Stimulated activated CD4-positive, alpha-beta T cell treated with anti-CD3 and anti-CD28 coated beads, Interleukin-2, amount 100 ng/mL, for 4 hours (primary cell): Measurements from ENCODE around the gene CLTRN.
"Not testable (repeated sequence)": the region's sequence is repeated elsewhere in the genome, so short reads cannot be mapped to it uniquely, and the experiment has no call there.

Source experiments
- DNase-seq: peaks from one replicate; pipeline ENCODE4 v3.0.0-alpha.2; 2020; ENCODE audit warnings: low read depth

The CLTRN gene

DNA sequence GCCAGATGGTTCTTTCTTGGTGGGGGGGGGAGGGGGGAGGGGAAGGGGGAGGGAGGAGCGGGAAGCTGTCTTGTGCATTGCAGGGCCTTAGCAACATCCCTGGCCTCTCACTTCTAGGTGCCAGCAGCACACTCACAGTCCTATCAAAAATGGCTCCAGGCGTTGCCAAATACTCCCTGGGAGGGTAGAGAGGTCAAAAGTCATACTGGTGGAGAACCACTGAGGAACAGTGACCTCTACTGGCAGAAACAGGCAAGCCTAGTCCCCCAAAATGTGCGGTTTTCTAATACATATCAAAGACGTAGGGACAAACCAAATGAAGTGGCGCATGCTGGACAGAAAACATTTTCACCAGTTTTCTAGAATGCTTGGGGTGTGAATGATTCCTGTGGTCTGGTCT lies 17.1 kb downstream of the CLTRN start:
- not testable (repeated sequence) for DNase-seq

DNA sequence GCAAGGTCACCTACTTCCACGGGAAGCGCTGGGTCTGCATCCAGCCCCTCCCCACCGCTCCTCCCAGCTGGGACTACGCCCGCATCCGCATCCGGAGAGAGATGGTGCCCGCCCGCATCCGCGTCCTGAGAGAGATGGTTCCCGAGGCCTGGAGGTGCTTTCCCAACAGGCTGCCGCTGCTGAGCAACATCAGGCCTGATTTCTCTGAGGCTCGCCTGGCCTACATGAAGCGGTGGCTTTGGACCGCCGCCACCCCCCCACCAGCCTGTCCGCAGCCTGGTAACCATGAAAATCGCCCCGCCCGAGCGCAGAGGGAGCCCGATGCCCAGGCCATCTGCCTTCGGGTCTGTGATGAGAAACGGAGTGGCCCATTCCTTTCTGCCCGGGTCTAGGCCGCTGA lies 18.1 kb downstream of the CLTRN start:
- DNase-seq = no peak

DNA sequence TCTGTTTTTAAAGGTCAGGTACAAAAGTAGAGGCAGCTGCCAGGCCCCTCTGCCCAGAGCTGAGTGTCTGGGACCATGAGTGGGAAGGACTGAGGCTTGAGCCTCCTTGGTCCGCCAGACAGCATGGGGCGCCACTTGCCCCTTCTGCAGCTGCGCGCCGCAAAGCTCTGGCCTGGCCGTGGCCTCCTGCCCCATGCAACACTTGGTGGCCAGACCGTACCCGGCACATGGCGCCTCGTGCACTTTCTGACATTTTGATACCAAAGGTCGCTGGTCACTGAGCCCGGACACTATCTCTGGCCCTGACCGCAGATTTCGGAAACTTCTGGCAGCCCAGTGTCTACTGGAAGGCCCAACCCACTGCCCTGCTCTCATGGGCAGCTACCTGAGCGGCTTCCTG lies 18.6 kb downstream of the CLTRN start:
- DNase-seq = no peak

DNA sequence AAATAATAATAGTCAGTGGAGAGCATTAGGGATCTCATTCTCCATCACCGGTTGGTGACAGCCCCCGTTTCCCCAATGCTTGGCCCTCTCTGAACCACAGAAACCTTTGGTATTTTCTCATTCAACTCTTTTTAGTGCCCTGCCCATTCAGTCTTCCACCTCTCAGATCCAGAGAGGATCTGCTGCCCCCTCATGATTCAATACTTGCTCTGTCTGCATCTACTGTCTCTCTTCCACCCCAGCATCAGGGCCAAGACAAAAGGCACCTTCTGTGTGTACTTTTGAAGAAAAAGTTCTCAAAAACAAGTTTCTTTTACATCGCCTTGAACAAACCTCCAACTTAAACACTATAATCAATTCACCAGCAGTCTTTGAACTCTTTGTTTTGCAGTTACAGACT lies 19.3 kb downstream of the CLTRN start:
- no peak for DNase-seq

DNA sequence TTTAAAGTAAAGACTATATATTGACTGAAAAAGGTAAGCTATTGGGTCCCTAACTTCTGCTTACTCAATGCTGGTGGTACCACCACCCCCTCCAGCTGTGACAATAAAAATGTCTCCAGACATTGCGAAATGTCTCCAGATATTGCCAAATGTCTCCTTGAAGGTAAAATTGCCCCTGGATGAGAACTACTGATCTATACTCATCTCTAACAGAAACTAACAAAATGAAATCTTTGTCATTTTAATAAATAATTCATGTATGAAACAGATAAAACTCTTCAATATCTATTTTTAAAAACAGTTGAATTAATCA lies 20.1 kb downstream of the CLTRN start:
- DNase-seq = no peak

DNA sequence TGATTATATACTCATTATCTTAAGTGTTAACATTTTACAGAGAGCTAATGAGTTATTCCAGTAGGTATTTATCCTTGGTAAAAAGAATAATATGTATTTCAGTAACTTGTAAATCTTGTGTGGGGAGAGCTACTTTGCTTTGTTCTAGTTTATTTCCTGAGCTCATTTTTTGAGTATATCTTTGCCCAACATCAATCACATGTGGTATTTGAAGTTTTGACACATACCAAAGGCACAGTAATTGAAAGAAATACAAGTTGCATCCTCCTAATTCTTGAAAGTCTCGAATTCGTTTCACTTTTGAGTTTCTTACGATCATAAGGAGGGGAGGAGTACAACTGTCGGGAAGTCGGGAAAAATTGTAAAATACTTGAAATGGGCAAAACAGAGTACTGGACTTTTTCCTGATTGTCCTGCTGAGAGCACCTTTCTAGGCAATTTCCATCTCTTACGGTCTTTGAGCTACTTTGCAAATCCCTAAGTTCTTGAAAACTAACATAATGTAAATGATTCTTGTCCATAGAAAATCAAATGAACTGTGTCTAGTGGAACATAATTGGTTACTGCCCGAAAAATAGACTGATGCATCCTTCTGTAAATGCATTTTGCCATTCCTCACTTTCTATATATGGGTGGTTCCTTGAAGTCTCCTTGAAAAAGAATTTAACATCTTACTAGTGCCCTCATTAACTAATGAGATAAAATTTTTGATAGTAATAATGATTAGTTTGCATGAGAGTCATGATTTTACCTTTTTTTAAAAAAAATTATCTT lies 20.6 kb downstream of the CLTRN start:
- DNase-seq = no peak

DNA sequence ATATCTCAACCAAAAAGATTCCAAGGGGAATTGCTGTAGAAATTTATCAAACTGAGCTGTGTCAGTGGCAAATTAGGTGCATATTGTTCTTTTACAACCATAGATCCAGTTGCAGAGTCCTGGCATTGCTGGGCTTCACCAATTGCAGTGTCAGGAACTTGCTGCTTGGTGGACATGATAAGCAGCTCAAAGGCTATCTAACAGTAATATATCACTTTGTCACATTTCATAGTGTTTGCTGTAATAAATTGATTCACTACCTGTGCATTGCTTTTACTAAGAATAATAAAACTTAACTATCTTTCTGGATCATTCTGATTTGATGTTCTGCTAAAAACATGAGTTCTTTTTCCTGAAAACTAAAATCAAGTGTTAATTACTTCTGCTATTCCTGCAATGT lies 33.0 kb downstream of the CLTRN start:
- DNase-seq = no peak

DNA sequence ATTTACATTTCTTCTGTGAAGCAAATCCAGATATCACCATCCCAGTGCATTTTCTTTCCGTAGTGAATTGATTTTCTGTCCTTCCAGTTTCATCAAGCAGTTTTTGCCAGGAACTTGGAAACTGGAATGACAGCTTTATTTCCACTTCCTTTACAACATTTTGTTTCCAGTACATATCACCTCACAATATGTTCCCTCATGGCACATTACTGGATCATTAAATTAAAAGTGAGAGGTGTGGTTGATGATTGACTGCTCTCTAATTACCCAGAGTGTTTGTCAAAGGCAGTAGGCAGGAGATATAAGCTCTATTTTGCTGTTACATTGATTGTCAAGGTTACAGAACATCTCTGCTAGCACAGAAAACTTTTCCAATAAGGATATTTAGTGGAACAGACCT lies 41.6 kb downstream of the CLTRN start:
- no peak for DNase-seq

DNA sequence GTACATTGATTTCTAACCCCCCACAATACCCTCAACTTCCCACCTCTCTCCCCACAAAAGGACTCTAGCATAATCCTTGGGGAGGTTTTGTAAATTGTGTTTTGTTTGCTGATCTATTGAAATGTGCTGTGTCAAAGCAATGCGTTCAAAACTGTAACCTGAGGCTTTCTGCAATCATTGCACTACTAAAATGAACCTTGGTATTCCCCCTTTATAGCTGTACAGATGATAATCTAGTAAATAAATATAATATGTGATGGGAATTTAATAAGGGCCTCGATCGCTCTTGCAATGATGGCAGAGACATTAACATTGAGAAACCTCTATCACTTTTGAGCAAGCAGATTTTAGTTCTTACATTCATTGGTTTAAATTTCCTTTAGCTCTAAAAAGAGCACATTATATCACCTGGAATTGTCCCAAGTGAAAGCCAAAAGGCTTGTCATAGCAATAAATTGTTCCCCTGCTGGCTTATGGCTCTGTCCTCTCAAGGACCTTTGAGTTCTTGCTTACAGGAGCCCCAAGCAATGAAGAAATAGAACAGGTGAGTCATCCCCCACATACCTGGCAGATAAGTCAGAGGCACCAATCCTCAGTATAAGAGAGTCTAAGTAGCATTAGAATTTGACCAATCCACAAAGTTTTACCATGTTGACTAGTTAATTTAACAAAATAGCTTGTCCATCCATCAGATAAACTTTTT lies 45.4 kb downstream of the CLTRN start:
- DNase-seq = no peak

DNA sequence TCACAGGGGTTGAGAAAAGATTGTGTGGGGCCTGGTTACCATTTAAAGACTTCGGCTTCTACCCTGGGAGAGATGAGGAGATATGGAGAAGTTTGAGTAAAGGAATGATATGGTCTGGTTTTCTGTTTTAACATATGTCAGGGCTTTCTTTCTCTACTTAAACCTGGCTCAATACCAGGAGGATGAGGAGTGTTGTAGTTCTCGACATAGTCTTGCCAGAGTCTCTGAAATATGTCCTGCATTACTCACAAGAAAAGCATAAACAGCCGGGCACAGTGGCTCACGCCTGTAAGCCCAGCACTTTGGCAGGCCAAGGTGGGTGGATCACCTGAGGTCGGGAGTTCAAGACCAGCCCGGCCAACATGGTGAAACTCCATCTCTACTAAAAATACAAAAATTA lies 47.5 kb downstream of the CLTRN start:
- no peak for DNase-seq

DNA sequence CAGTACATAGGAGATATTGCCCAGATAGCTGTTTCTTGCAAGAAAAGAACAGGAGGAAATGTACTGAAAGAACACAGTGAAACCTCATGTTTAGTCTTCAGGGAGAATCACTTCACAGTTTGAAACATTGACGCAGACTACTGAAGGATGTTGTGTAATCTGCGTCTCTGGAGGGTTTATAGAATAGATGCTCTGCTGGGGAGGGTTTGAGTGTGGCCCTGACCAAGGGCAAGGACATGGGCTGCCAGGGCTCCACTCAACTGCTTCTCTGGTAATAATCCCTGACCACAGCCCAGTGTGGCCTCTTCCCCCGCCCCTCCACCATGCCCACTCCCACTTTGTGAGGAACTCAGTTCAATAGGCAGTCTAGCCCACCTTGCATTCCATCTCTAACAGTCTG lies 48.1 kb downstream of the CLTRN start:
- no peak for DNase-seq

DNA sequence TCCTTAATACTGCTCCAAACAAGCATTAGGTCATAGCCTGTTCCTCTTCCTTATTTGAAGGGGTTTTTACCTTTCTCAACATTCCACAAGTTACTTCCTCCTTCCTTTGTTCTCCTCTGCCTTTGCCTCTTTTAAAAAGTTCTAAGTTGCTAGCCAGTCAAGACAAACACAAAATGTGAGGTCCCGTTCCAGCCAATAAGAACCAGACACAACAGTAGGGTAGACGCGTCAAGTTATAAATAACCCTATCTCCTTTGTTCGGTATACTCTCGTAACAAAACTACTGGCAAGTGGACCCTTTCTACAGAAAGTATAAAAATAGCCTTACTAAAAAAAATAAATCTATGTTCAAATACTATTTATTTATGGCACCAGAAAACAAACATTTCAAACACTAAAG lies 57.5 kb downstream of the CLTRN start:
- DNase-seq = no peak

DNA sequence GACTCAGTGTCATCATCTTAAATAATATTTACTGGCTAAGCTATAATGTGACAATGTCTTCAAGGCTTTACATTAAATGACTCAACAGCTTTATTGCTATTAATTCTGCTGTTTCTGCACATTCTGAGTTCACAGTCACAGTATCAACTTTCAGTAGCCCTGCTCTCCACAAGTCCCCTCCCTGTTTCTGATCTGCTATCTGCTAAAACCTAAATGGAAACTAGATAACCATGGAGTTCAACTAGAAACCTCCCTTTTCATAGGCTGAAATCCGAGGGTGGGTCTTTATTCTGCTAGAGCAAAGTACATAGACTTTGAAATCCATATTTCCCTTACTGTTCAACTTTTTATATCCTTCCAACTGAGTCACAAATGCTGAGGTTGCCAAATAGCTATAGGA lies 58.5 kb downstream of the CLTRN start:
- DNase-seq = no peak

DNA sequence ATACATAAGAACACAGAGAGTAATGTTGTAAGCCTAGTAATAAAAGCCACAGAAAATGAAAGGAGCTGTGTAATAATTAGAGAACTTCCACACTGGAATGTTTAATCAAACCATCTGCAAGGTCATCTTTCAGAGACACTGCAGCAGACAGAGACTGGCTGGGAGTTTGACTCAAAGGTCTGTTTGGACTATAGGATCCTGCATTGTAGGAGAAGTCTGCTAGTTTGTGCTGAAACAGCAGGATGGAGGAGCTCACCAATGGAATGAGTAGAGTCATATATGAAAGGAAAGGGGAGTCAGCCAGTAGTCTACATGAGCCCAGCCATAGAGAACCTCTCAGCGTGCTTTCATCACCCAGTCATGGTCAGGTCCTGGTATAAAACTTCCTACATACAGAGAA lies 59.4 kb downstream of the CLTRN start:
- DNase-seq = no peak

DNA sequence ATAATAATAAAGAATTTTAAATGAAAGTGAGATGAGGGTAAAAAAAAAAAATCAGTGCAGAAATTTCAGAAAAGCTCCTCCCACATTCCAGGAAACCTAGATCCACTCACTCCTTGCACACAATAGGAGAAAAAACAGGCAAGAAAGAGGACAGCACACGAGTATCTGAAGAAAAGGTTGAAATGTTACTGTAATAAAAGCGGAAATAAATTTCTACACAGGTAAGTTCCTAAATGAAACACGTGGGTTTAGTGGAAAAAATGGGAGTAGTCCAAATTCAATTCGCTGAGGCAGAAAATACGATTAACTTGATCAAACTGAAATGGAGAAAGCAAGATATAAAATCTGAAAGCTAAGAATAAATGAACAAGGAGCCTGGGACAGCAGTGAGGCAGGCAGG lies 61.8 kb downstream of the CLTRN start:
- DNase-seq = no peak

DNA sequence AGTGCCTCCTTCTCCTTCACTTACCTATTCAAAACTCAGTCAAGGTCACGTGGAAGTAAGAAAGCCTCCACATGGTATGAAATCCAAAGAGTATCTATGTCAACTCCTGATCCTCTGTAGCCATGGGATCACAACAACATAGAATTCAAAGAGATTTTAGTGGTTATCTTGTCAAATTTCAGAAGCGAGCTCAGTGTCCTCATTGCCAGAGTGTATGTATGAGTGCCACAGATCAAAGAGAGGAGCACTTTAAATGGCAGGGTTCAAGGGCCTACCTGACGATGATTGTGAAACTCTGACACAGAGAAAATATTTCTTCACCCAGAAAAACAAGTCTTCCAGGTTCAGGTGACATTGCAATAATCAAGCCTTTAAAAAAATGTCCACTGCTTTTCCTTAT lies 62.7 kb downstream of the CLTRN start:
- DNase-seq = no peak

DNA sequence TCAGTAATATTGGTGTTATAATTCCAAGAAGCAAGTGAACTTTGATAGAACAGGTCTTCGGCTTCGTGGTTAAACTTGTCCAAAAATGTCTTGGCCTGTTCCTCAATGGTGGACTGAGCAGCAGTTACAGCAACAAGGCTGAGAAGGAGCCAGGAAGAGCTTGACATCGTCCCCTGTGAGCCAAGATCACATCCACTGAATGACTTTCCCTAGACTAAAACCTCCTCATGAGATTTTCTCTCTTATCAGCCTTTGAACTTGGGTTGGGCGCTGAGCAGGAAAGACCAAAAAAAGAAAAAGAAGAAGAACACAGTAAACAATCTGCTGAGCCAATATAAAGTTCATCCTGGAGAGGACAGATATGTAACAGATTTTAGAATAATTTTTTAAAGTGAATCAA lies 63.9 kb downstream of the CLTRN start, which contains the start of gene ACE2:
ACE2 (minus strand) TSS at position 216 of the 400 bp plus-strand sequence; CDS start at position 167, 49 bp downstream.
- DNase-seq = no peak

DNA sequence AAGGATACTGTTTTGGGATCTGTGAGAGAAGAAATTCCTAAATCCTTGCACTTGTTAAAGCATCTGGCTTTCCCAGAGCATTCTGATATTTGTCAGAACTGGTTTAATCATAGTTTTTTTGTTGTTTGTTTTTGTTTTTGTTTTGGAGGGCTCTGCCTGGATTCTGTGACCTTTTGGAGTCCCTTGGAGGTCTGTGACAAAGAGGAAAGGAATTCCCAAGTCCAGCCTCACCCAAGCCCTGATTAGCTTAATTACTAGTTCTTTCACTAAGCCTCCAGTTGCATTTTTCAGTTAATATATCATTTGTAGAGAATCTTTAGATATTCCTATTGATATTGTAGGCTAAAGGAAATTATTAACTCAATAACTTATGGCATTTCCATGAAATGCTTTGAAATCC lies 64.6 kb downstream of the CLTRN start:
- no peak for DNase-seq

DNA sequence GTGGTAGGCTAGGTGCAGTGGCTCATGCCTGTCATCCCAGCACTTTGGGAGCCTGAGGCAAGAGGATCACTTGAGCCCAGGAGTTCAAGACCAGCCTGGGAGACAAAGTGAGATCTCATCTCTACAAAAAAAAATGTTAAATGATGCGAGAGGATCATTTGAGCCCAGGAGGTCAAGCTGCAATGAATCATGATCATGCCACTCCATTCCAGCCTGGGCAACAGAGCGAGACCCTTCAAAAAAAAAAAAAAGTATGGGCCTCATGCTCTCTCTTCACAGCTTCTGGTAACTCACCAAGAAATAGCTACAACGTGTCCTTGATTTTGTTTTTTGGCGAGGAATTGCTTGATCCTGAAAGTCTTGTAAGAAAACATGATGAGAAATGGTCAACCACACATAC lies 65.1 kb downstream of the CLTRN start:
- no peak for DNase-seq

DNA sequence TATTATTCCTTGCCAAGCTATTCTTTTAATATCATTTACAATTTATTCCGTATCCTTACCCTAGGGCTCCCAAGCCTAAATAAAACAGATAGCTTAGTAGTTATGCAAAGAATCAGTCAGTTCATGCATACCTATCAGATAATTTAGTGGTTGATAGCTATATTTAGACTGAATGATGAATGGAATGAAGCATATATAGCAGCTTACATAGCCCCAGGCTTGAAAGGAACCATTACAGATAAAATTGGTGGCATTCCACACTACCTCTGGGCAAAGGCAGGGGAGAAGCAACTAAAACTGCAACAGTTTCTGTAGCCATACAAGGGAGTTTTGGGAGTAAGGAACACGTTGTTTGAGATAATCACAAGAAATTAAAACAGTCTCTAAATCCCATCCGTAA lies 66.6 kb downstream of the CLTRN start:
- no peak for DNase-seq

DNA sequence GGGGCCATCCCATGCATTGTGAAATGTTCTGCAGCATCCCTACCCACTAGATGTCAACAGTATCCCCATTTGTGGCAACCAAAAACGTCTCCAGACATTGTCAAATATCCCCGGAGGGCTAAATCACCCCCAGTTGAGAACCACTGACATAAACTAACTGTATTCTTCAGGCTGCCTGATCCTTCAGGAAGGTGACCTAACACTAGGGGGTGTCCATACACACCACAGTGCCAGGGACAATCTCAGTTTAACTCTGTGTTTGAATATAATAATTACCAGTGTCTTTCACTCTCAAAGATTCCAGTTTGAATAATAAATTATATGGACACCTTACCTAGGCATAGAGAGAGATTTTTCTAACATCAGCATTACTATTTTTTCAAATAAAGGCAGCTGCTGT lies 70.2 kb downstream of the CLTRN start:
- no peak for DNase-seq

DNA sequence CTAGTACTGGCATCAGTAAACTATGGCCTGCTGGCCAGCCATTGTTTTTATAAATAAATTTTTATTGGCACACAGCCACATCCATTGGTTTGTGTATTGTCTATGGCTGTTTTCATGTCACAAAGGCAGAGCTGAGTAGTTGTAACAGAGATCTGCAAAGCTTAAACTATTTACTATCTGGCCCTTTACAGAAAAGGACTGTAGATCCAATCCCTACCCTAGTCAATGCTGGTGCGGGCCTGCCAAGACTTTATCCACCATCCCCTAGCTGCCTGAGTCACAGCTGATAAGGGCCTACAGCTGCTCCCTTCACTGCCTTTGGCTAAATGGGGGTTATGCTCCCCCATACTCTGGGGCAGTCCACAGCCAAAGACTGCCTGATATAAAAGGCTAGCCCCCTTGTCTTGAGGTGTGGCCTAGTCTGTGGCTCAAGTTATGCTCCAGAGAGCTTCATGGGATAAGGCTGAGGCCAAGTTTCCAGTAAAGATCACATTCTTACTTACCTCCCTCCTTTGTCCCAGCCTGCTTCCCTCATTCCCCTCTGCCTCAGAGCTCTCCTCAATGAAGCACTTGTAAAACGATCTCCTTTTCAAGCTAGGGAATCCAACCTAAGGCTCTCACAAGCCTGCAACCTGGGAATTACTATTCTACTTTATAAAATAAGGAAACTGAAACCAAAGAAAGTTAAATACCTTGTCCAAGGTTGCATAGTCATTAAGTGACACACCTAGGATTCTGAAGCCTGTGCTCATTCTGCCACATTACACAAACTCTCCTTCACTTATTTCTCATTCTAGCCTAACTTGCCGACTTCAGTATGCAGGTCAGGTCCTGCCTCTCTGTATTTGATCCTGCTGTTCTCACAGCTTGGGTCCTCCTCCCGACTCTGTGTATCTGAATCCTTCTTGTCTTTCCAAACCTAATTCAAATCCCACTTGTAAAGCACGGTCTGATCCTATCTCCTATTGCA lies 84.5 kb downstream of the CLTRN start:
- no peak for DNase-seq
